ENCODE results near the gene TGIF1. TPM values are rescaled to one million over a fixed set of nuclear protein-coding genes. Genes with fewer than 3 reads are reported as not detected.
"Not testable (repeated sequence)": the region's sequence is repeated elsewhere in the genome, so short reads cannot be mapped to it uniquely, and the experiment has no call there.

TGIF1 gene
- total RNA-seq, 1 donor from 2014 or later = 111 TPM

- TF ChIP-seq CTCF (IDR thresholded peaks at IDR 0.05; ENCODE audit: unreplicated experiment) = no peak
- DNase-seq (ENCODE audit: low spot score, unreplicated experiment) = no peak
- no peaks in the 10 kb centered on the region for H3K36me3 Mint-ChIP-seq (ENCODE audit: insufficient read depth)
- no peaks in the 10 kb centered on the region for H3K9me3 Mint-ChIP-seq (ENCODE audit: low read depth)
- no peak overlapping the region for H3K27ac Mint-ChIP-seq
- H3K4me3 Mint-ChIP-seq (ENCODE audit: low read depth) = no peak overlapping the region
- no peaks in the 10 kb centered on the region for H3K4me1 Mint-ChIP-seq (ENCODE audit: low read depth)
- H3K27me3 Mint-ChIP-seq = no peaks in the 10 kb centered on the region
Observed at GRCh38 chr18:3411854-3412268, 38.1 kb upstream of the TGIF1 start.

- DNase-seq (ENCODE audit: low spot score, unreplicated experiment) = not testable (repeated sequence)
Observed at GRCh38 chr18:3412528-3412927, 37.4 kb upstream of the TGIF1 start.

GRCh38 chr18:3415110-3415509 is 34.9 kb upstream of the TGIF1 start:
- no peak for DNase-seq (ENCODE audit: low spot score, unreplicated experiment)

More at GRCh38 chr18:3412528-3412927, 37.4 kb upstream of the TGIF1 start:
- not testable (repeated sequence) for H3K27me3 Mint-ChIP-seq; H3K36me3 Mint-ChIP-seq (ENCODE audit: insufficient read depth); H3K4me1 Mint-ChIP-seq (ENCODE audit: low read depth); H3K4me3 Mint-ChIP-seq (ENCODE audit: low read depth); H3K9me3 Mint-ChIP-seq (ENCODE audit: low read depth); H3K27ac Mint-ChIP-seq

DNA sequence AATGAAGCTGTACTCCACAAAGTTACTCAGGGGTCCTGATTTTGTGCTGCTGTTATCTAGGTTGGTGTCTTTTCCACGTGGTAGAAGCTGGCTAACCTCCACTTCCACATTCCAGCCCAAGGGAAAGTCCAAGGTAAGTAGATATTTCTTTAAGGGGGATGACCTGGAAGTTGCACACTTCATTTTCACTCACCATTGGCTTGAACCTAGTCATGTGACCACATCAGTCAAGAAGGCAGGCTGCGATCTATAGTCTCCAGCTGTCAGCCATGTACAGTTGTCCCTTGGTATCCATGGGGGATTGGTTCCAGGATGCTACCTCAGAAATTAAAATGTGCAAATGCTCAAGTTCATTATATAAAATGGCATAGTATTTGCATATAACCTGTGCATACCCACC is 31.9 kb upstream of the TGIF1 start:
- Mint-ChIP-seq H3K4me1 (ENCODE audit: low read depth) (no peaks in the 10 kb centered on the region), H3K27me3 (no peaks in the 10 kb centered on the region), H3K36me3 (ENCODE audit: insufficient read depth) (no peaks in the 10 kb centered on the region), H3K9me3 (ENCODE audit: low read depth) (no peaks in the 10 kb centered on the region), H3K4me3 (ENCODE audit: low read depth) (no peak overlapping the region), H3K27ac (no peak overlapping the region)
- no peak for TF ChIP-seq CTCF (IDR thresholded peaks at IDR 0.05; ENCODE audit: unreplicated experiment)
- no peak for DNase-seq (ENCODE audit: low spot score, unreplicated experiment)

More at GRCh38 chr18:3415110-3415509, 34.9 kb upstream of the TGIF1 start:
- TF ChIP-seq CTCF (IDR thresholded peaks at IDR 0.05; ENCODE audit: unreplicated experiment) = no peak
- H3K36me3 Mint-ChIP-seq (ENCODE audit: insufficient read depth) = no peaks in the 10 kb centered on the region
- H3K27me3 Mint-ChIP-seq = no peaks in the 10 kb centered on the region
- H3K4me3 Mint-ChIP-seq (ENCODE audit: low read depth) = no peak overlapping the region
- no peak overlapping the region for H3K27ac Mint-ChIP-seq
- H3K4me1 Mint-ChIP-seq (ENCODE audit: low read depth) = no peaks in the 10 kb centered on the region
- no peaks in the 10 kb centered on the region for H3K9me3 Mint-ChIP-seq (ENCODE audit: low read depth)

DNA sequence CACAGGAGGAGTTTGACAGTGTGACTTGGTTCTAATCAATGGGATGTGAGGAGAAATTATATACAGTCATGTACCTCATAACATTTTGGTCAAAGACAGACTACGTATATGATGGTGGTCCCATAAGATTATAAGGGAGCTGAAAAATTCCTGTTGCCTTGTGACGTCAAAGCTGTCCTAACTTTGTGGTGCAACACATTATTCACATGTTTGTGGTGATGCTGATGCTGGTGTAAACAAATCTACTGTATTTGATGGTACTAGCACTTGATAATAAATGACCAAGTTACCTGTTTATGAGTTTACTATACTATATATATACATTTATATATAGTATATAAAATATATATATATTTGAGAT is 29.1 kb upstream of the TGIF1 start:
- Mint-ChIP-seq H3K36me3 (ENCODE audit: insufficient read depth) (no peaks in the 10 kb centered on the region), H3K4me3 (ENCODE audit: low read depth) (no peak overlapping the region), H3K27ac (no peak overlapping the region), H3K4me1 (ENCODE audit: low read depth) (no peaks in the 10 kb centered on the region), H3K27me3 (no peaks in the 10 kb centered on the region), H3K9me3 (ENCODE audit: low read depth) (no peaks in the 10 kb centered on the region)
- TF ChIP-seq CTCF (IDR thresholded peaks at IDR 0.05; ENCODE audit: unreplicated experiment) = no peak
- DNase-seq (ENCODE audit: low spot score, unreplicated experiment) = no peak

GRCh38 chr18:3422905-3423304 is 27.1 kb upstream of the TGIF1 start:
- Mint-ChIP-seq H3K9me3 (ENCODE audit: low read depth) (no peaks in the 10 kb centered on the region), H3K36me3 (ENCODE audit: insufficient read depth) (no peaks in the 10 kb centered on the region), H3K4me1 (ENCODE audit: low read depth) (no peaks in the 10 kb centered on the region), H3K4me3 (ENCODE audit: low read depth) (no peak overlapping the region), H3K27me3 (no peaks in the 10 kb centered on the region), H3K27ac (no peak overlapping the region)
- no peak for TF ChIP-seq CTCF (IDR thresholded peaks at IDR 0.05; ENCODE audit: unreplicated experiment)
- DNase-seq (ENCODE audit: low spot score, unreplicated experiment) = no peak

Data from progenitor cell of endocrine pancreas (in vitro differentiated cells).